Body of pancreas (tissue), 4 donors: ENCODE data around the gene CADPS.

Experiments
- POLR2A ChIP-seq, 3 donors: fragments of 450-650 bp; IDR thresholded peaks; one replicate each; pipeline ENCODE4 v1.6.1; 2016; ENCODE audit warnings: antibody characterized with exemption in 3 of 3, mild to moderate bottlenecking in 2 of 3
- TF ChIP-seq, protein P1 (sequence below), 7 experiments: fragments of 450-650 bp in 4 of 7; fragments of 200-600 bp in 3 of 7; sonication (generic) in 3 of 7; IDR thresholded peaks; one replicate each; pipeline ENCODE4 v1.5.1; 2016 to 2019; ENCODE audit warnings: antibody characterized with exemption in 7 of 7

GRCh38 chr3:62496503-62496902 is 378.7 kb downstream of the CADPS start:
- TF ChIP-seq, protein P1, sequence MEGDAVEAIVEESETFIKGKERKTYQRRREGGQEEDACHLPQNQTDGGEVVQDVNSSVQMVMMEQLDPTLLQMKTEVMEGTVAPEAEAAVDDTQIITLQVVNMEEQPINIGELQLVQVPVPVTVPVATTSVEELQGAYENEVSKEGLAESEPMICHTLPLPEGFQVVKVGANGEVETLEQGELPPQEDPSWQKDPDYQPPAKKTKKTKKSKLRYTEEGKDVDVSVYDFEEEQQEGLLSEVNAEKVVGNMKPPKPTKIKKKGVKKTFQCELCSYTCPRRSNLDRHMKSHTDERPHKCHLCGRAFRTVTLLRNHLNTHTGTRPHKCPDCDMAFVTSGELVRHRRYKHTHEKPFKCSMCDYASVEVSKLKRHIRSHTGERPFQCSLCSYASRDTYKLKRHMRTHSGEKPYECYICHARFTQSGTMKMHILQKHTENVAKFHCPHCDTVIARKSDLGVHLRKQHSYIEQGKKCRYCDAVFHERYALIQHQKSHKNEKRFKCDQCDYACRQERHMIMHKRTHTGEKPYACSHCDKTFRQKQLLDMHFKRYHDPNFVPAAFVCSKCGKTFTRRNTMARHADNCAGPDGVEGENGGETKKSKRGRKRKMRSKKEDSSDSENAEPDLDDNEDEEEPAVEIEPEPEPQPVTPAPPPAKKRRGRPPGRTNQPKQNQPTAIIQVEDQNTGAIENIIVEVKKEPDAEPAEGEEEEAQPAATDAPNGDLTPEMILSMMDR (IDR thresholded peaks at IDR 0.05), result no peak
- no peak for TF ChIP-seq POLR2A (IDR thresholded peaks at IDR 0.05)
